Activated CD4-positive, alpha-beta T cell treated with anti-CD3 and anti-CD28 coated beads, Interleukin-2, amount 50 U/mL, for 4 hours (primary cell): Measurements from ENCODE around the gene PLS1.

Source experiments
- DNase-seq, 2 experiments: peaks; one replicate each; pipeline ENCODE4 v3.0.0-alpha.2; 2020

PLS1 gene

GRCh38 chr3:142645236-142645793 lies 49.1 kb downstream of the PLS1 start:
- DNase-seq = no peak

GRCh38 chr3:142646020-142646785 lies 50.0 kb downstream of the PLS1 start:
- DNase-seq = no peak

- no peak for DNase-seq
These were observed 51.7 kb downstream of the PLS1 start for GRCh38 chr3:142647856-142648255.

GRCh38 chr3:142648950-142649349 lies 52.8 kb downstream of the PLS1 start:
- DNase-seq = no peak

GRCh38 chr3:142650001-142650693 lies 54.0 kb downstream of the PLS1 start:
- no peak for DNase-seq

- DNase-seq = no peak
These were observed 55.5 kb downstream of the PLS1 start for GRCh38 chr3:142651711-142652110.

- DNase-seq = no peak
These were observed 56.7 kb downstream of the PLS1 start for GRCh38 chr3:142652826-142653292.

- no peak for DNase-seq
These were observed 60.4 kb downstream of the PLS1 start for GRCh38 chr3:142656575-142656974.

- DNase-seq = no peak
These were observed 60.8 kb downstream of the PLS1 start for GRCh38 chr3:142657033-142657432.

- DNase-seq = no peak
These were observed 64.2 kb downstream of the PLS1 start for GRCh38 chr3:142660383-142660782.

- no peak for DNase-seq
These were observed 64.7 kb downstream of the PLS1 start for GRCh38 chr3:142660893-142661292.

GRCh38 chr3:142663865-142664264 lies 67.7 kb downstream of the PLS1 start:
- no peak for DNase-seq

GRCh38 chr3:142664311-142664710 lies 68.1 kb downstream of the PLS1 start:
- DNase-seq = no peak

GRCh38 chr3:142664819-142665218 lies 68.6 kb downstream of the PLS1 start:
- no peak for DNase-seq

GRCh38 chr3:142670120-142670519 lies 73.9 kb downstream of the PLS1 start:
- no peak for DNase-seq

- no peak for DNase-seq
These were observed 80.0 kb downstream of the PLS1 start for GRCh38 chr3:142676151-142676550.

- no peak for DNase-seq
These were observed 84.5 kb downstream of the PLS1 start for GRCh38 chr3:142680710-142681109.

- DNase-seq = no peak
These were observed 94.4 kb downstream of the PLS1 start for GRCh38 chr3:142690613-142691012.

- no peak for DNase-seq
These were observed 95.3 kb downstream of the PLS1 start for GRCh38 chr3:142691527-142691926.

GRCh38 chr3:142693136-142693853 lies 97.1 kb downstream of the PLS1 start:
- DNase-seq = no peak

- no peak for DNase-seq
These were observed 98.0 kb downstream of the PLS1 start for GRCh38 chr3:142694225-142694624.

GRCh38 chr3:142705198-142705597 lies 109.0 kb downstream of the PLS1 start:
- no peak for DNase-seq
